NCI-H2196 (cell line): Measurements from ENCODE around the gene LIN28A.
"Not testable (repeated sequence)": the region's sequence is repeated elsewhere in the genome, so short reads cannot be mapped to it uniquely, and the experiment has no call there.

Source experiments
- DNase-seq: peaks from one replicate; lab custom pipeline; 2025; ENCODE audit not compliant: unreplicated experiment; lab: John Stamatoyannopoulos, UW

LIN28A gene, protein sequence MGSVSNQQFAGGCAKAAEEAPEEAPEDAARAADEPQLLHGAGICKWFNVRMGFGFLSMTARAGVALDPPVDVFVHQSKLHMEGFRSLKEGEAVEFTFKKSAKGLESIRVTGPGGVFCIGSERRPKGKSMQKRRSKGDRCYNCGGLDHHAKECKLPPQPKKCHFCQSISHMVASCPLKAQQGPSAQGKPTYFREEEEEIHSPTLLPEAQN

DNA sequence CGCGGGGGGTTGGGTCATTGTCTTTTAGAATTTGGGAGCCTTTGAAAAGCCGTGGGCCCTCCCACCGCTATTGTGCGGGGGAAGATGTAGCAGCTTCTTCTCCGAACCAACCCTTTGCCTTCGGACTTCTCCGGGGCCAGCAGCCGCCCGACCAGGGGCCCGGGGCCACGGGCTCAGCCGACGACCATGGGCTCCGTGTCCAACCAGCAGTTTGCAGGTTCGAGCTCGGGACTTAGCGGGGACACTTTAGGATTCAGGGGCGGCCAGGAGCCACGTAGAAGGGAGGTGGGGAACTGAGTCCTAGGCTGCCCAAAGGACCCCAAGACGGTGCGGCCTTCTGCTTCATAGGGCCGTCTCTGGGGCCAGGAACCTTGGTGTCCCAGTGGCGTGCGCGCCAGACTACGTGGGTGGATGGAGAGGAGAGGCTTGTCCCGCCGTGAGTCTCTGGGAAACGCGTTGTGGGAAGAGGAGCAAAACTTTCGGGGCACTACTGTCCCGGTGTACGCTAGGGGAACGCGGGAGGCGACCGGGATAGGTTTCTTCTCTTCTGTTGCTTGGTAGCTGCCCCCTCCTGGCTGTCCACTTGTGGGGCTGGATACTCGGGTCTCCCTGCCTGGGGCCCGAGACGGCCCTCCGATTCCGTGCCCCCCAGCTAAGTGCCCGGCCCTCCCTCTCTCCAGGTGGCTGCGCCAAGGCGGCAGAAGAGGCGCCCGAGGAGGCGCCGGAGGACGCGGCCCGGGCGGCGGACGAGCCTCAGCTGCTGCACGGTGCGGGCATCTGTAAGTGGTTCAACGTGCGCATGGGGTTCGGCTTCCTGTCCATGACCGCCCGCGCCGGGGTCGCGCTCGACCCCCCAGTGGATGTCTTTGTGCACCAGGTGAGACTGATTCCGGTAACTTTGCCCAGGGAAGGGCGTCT lies at the start of gene LIN28A:
TSS of gene LIN28A (plus strand) at position 112 of the 918 bp plus-strand sequence. CDS start at position 187, 75 bp downstream.
- no peak for DNase-seq

DNA sequence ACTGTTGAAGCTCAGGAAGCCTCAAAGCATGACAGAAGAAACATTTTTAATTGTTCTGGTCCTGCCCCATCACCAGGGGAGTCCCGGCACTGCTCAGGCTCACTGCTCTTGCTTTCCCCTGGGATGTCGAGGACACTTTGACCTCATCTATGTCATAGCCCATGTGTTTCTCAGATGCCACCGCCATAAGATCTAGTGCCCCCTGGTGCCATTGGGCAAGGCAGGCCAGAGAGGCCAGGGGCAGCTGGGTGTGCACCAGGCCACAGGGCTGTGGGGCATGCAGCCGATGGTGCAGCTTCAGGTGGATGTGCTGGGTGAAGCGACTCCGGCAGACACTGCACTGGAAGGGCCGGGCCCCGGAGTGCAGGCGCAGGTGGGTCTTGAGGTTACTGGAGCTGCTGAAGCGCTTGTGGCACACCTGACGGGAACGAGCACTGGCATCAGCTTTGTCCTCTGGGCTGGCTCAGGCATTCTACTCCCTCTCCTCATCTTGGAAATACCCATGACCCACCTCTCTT lies 49.0 kb upstream of the LIN28A start:
- no peak for DNase-seq

DNA sequence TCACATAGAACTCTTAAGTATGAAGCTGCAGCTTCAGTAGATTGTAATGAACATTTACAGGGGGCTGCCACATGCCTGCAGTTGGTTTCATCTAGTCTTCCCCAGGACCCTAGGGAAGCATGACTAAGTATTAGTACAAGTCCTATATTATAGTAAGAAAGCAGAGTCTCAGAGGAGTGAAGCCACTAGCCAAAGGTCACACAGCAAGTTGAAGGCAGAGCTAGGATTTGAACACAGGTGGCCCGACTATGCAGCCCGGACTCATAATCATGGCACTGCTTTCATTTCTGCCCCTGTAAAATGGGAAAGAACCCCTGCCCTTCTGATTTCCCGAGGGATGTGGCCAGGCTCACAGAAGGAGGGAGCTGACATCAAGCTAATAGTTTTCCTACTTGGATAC lies 48.3 kb upstream of the LIN28A start:
- DNase-seq = no peak

DNA sequence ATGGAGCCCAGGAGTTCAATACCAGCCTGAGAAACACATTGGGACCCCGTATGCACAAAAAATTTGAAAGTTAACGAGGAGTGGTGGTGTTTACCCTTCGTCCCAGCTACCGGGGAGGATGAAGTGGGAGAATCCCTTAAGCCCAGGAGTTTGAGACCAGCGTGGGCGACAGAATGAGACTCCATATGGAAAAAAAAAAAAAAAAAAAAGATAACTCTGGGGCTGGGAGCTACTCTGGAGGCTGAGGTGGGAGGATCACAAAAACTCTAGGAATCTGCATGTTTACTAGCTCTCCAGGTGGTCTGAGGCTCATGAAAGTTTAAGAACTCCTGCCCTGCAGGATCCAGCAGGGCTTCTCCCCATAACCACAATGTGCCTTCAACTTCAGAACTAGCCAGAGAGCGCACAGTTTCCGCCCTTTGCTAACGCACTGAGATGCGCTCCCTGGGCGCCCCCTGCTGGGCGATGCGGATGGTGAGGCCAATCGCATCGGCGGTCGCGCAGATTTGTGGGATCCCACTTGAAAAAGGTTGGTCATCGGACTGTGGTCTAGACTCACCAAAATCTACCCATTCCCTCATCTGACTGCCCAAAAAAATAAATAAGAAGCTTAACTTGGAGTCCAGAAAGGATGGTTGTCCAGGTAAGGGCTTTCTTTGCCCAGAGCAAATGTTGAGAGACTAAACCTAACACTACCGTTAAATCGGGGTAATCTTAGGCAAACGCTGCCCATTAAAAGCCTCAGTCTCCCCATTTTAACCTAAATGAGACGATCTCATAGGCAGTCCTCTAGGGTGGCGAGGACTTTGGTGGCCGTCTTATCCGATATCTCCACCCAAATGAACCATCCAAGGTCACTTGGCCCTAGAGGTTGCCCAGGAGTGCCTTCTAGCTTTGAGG lies 46.8 kb upstream of the LIN28A start:
- DNase-seq = peak; percentile 34

DNA sequence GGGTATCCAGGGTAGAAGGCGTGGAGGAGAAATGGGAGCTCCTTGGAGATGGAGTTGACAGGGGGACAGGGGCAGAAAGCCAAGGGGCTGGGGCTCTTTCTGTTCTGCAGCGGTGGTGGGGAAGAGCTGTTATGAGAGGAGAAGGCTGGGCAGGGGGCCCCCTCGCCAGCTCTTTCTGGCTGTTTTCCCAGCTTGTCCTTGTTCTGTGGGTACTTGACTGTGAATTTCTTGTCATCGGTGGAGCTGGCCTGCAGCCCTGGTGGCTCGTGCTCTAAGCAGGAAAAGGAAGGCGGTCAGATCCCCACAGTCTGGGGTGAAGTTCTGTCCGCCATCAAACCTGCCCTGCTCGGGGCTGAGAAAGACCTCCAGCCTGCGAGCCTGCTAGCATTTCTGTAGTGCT lies 45.7 kb upstream of the LIN28A start:
- no peak for DNase-seq

DNA sequence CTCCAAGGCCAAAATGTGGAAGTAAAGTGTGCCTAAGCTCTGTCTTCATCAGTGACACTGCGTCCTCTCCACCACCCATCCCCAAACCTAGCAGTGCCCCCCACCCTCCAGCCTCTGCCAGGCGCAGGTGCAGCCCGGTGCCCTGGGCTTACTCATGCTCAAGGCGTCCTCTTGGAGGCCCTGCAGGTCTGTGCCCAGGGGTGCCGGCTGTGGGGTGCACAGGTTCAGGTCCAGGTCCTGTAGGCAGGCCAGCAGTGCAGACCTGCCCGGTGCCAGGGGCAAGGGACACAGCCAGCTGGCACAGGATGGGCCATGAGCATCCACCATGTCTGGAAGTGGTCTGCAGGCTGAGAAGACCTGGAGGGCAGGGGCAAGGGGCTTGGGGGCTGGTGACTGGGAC lies 43.2 kb upstream of the LIN28A start:
- no peak for DNase-seq

DNA sequence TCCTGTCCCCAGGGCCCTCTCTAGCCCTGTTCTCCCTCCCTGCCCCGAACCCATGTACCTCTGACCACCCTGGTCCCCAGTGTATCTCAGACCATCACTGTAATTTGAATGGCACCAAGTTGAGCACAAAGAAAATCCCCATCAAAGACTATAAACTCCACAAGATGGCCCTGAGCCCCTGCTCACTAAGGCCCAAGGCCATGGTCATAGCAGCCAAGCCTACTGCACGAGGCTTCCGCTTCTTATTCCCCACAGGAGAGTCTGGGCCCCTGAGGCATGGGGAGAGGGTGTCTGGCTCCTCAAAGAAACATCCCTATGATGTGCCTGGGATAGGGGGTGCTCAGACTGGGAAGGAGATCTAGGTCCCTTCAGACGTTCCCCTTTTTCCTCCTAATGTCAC lies 42.6 kb upstream of the LIN28A start:
- DNase-seq = no peak

DNA sequence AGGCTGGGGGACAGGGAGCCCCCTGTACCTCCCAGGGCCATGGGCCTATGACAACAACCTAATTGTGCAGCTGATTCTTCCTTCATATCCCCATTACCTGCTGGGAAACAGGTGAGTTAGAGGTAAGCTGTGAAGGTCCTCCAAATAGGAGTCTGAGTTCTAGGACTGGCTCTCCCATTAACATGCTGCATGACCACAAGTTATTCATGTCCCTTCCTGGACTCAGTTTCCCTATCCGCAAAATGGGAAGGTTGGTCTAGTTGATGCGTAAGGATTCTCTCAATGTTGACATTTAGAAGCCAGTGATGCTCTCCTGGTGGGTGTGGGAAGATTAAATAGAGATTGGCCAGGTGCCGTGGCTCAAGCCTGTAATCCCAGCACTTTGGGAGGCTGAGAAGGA lies 42.1 kb upstream of the LIN28A start:
- DNase-seq = no peak

DNA sequence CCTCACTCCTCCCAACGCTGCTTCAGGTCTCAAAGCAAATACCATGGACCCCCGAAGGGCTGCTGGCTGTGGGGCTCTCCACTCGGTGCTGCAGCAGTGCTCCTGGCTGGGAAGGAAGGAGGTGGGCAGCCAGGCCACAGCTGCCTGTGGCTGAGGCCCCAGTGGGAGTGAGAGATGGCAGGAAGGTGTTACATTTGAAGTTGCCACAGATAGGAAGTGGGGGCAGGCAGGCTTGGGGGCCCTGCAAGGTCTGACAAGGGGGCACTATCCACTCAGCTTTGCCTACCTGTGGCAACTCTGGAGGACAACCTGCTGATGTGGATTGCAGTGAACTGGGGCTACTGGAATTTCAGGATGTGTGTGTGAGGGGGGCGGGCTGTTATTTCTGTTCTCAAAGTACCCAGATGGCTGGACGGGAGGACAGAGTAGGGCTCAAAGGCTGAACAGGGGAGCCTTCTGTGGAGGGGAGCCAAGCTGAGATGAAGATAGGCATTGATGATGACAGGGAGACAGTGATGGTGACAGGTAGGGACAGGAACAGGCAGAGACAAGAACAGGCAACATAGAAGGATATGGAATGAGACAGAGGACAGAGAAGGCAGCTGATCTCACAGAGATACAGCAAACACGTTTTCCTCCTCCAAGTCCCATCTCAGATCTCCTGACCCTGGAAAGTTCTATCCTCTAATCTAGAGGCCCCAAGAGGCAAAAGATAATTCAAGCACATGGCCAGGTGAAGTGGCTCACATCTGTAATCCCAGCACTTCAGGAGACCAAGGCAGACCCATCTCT lies 39.8 kb upstream of the LIN28A start:
- no peak for DNase-seq

DNA sequence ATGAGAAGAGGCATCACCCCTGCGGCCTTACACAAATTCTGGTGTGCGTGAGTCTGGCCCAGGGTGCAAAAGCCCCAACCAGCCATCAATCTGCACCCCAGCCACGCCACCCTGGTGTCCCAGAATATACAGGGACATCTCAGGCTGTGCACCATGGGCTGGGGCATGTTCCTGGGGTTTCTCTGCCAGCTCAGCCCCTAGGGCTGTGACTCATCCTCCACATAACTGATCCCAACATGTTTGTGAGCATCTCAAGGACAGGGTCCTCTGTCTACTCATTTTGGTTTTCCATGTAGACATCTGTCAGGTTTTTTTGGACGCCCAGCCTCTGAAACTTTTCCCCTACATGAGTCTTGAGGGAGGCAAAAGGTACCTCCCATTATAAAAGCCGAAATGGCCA lies 38.6 kb upstream of the LIN28A start:
- DNase-seq = no peak

DNA sequence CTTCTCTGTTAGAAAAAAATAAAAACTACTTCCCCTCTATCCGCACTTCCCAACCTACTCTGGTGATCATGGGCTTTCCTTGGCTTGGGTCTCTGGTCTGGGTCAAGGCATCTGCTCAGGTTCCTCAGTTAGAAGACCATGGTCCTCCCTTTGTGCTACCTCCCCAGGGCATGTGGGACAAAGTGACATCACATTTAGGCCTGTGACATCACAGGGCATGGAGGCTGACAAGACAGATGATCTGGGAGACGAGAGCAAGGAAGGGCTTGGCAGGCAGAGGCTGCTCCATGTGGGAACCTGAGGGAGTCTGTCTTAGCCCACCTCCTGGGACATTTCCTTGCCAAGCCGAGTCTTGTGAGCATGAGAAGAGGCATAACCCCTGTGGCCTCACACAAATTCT lies 38.0 kb upstream of the LIN28A start, which contains the start of gene ZNF683:
TSS of gene ZNF683 (minus strand) at position 140 of the 400 bp plus-strand sequence. CDS start 4,179 bp downstream, outside the sequence.
- not testable (repeated sequence) for DNase-seq

DNA sequence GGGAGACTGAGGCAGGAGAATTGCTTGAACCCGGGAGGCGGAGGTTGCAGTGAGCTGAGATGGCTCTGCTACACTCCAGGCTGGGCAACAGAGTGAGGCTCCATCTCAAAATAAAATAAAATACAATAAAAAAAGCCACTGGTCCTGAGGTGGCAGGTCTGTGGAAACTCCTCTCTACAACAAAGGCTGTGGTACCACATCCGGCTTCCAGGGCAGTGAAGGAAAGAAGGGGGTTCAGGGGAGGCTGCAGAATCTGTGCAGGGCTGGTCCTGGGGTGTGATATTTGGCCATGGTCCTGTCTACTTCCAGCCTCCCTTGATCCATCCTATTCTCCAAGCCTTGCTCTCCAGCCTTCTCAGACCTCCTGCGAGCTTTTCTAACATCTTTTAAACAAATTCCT lies 37.3 kb upstream of the LIN28A start:
- no peak for DNase-seq

DNA sequence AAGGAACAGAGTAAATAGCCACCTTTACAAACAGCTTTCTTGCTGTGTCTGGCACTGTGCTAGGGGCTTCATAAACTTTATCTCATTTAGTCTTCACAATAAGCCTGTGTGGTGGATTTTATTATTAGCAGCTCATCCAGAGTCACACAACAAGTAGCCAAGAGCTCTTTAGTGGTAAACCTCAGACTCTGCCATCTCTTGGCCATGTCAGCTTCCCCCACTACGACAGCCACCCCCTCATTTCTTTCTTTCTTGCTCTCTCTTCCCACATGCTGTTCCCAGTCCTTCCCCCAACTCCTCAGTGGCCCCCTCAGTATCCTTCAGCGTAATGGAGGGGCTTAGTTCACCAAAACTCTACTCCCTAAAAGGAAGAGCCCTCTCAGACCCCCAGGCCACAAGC lies 36.8 kb upstream of the LIN28A start:
- no peak for DNase-seq

DNA sequence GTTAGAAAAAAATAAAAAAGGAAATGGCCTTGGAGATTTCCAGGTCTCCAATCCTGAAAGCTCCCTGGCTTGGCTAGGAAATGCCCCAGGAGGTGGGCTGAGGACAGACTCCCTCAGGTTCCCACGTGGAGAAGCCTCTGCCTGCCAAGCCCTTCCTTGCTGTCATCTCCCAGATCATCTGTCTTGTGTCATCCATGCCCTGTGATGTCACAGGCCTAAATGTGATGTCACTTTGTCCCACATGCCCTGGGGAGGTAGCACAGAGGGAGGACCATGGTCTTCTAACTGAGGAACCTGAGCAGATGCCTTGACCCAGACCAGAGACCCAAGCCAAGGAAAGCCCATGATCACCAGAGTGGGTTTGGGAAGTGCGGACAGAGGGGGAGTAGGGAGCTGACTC lies 36.3 kb upstream of the LIN28A start:
- DNase-seq = not testable (repeated sequence)

DNA sequence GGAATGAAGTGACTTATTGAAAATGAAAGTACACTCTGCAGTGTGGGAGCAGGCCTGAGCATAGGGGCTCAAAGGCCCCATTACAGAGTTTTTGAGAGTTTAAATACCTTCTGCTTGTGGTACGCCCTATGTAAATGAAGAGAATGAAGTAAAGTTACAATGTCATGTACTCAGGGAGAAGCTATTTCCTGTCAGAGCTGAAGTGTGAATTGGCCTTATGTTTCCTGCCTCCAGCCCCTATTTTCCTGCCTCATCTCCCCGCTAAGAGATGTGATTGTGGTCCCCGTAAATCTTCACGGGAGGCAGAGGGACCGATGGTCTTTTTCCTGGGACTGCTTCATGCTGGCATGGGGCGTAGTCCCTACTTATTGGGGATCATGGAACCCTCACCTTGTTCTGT lies 35.5 kb upstream of the LIN28A start:
- DNase-seq = no peak

DNA sequence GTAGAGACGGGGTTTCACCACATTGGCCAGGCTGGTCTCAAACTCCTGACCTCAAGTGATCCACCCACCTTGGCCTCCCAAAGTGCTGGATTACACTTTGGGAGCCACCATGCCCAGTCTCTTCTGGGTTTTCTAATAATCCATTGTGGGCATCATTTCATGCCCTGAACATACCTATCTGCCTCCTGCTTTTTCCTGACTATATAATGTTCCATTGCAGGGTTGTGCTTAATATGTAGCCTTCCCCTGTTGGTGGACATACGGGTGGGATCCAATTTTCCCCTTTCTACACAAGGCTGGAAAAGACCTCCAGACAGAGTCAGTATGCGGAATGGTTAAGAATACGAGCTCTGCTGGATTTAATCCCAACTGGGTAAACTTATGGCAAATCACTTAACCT lies 34.6 kb upstream of the LIN28A start:
- no peak for DNase-seq

DNA sequence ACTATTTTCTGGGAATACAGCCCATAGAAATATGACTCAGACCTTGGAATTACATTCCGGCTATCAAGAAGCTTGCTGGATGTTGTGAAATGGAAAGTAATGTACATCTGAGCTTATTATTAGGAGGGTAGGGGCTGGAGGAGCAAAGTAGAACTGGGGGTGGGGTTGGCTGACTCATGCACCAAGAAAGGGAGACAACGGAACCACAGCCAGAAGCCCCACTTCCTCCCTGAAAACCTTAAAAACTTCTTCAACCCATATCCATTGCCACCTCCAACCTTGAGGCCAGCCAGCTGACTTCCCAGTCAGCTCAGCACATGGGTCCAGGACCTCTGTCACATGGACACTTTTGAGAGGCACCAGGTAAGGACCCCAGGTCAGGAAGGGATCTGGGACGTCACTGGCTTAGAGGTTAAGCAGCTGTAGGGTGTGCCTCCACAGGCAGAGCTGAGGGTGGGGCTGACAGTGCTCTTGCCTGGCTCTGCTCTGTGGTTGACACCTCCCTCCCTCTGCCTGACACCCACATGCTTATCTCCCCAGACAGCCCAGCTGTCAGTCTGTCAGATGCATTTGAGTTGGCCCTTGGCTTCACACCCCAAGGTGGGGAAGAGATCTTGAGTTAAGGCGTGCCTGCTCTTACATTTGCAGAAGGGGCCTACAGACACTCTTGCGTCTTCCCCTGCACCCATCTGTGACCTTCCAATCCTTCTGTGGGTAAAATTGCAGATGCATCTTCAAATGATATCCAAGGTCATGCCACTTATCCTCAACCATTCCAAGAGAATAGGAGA lies 32.3 kb upstream of the LIN28A start:
- no peak for DNase-seq

DNA sequence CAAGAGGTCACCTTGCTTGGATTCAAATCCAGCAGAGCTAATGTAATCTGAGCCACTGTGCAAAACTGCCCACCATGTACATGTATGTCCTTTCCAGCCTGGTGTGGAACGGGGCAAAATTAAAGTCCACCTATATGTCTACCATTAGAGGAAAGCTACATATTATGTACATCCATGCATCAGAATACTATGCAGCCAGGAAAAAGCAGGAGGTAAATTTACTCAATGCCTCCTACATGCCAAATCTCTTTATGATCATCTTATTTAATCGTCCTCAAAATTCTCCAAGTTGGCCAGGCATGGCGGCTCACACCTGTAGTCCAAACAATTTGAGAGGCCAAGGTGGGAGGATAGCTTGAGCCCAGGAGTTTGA lies 31.8 kb upstream of the LIN28A start:
- no peak for DNase-seq

DNA sequence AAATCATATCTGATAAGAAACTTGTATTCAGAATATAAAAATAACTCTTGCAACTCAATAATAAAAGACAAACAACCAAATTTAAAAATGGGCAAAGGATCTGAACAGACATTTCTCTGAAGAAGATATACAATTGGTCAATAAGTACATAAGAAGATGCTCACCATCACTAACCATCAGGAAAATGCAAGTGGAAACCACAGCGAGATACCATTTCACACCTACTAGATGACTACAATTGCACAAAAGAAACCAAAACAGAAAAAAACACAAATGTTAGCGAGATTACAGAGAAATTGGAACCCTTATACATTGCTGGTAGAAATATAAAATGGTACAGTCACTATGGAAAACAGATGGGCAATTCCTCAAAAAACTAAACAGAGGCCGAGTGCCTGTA lies 26.5 kb upstream of the LIN28A start:
- DNase-seq = no peak

DNA sequence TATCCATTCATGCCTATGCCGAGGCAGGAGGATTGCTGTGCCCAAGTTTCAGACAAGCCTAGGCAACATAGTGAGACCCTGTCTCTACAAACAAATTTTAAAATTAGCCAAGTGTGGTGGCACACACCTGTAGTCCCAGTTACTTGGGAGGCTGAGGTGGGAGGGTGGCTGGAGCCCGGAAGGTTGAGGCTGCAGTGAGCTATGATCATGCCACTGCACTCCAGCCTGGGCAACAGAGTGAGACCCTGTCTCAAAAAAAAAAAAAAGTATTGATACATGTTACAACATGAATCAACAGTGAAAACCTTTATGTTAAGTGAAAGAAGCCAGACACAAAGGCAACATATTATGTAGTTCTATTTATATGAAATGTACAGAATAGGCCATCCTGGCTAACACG lies 25.6 kb upstream of the LIN28A start:
- not testable (repeated sequence) for DNase-seq
